COLO668 (cell line): ENCODE measurements around the gene KLHL5.

Experiments
- DNase-seq: peaks from one replicate; lab custom pipeline; 2025; ENCODE audit not compliant: unreplicated experiment; lab: John Stamatoyannopoulos, UW

KLHL5 gene

GRCh38 chr4:39170301-39170700, 108.3 kb downstream of the KLHL5 start:
- DNase-seq: no peak
